Measurements from ENCODE around the gene SCNN1A.

GRCh38 chr12:6337958-6338433 is 37.4 kb downstream of the SCNN1A start:
- no peak for TF ChIP-seq GATA2 (IDR thresholded peaks at IDR 0.05; ENCODE audit: low read depth, low read length)
- TF ChIP-seq GATA3 (IDR thresholded peaks at IDR 0.05; ENCODE audit: low read depth, low read length): no peak

All from SH-SY5Y (cell line).